WERI-Rb-1 (cell line): Measurements from ENCODE around the gene TNS1.

Experiments used
- DNase-seq: peaks from one replicate; pipeline ENCODE4 v3.0.0-alpha.2; 2020
- H3K27ac ChIP-seq: fragments of 250-450 bp; sonication (Bioruptor Pico); 2 replicates; pipeline ENCODE4 v1.5.1; 2020; ENCODE audit warnings: mild to moderate bottlenecking, moderate library complexity
- H3K27me3 ChIP-seq: fragments of 250-450 bp; sonication (Bioruptor Pico); 2 replicates; pipeline ENCODE4 v1.5.1; 2021; ENCODE audit warnings: mild to moderate bottlenecking, low read depth, moderate library complexity; ENCODE audit not compliant: insufficient read depth, severe bottlenecking
- H3K36me3 ChIP-seq: fragments of 250-450 bp; sonication (Bioruptor Pico); 2 replicates; pipeline ENCODE4 v1.5.1; 2020; ENCODE audit warnings: mild to moderate bottlenecking, moderate library complexity
- H3K4me3 ChIP-seq: 2 replicates; pipeline ENCODE4 v1.5.1; 2011; ENCODE audit warnings: low read depth, mild to moderate bottlenecking, control low read depth, low read length
- H3K9me3 ChIP-seq: fragments of 250-450 bp; sonication (Bioruptor Pico); 2 replicates; pipeline ENCODE4 v1.5.1; 2021; ENCODE audit warnings: mild to moderate bottlenecking, moderate library complexity; ENCODE audit not compliant: severe bottlenecking
- CTCF ChIP-seq: IDR thresholded peaks from 2 replicates; pipeline ENCODE4 v1.5.1; 2011; ENCODE audit warnings: low read depth, mild to moderate bottlenecking, control low read depth, inconsistent platforms, low read length

The TNS1 gene

GRCh38 chr2:217792626-217793527 lies 209.9 kb downstream of the TNS1 start:
- Histone ChIP-seq H3K9me3 (no peaks in the 10 kb centered on the region), H3K27me3 (no peaks in the 10 kb centered on the region), H3K27ac (no peak overlapping the region), H3K4me3 (no peak overlapping the region), H3K36me3 (no peaks in the 10 kb centered on the region)
- no peak for DNase-seq
- TF ChIP-seq CTCF: no peak

GRCh38 chr2:217791551-217791950 lies 211.2 kb downstream of the TNS1 start:
- Histone ChIP-seq H3K9me3 (no peaks in the 10 kb centered on the region), H3K36me3 (no peaks in the 10 kb centered on the region), H3K27ac (no peak overlapping the region), H3K4me3 (no peak overlapping the region), H3K27me3 (no peaks in the 10 kb centered on the region)
- no peak for TF ChIP-seq CTCF
- no peak for DNase-seq

- no peaks in the 10 kb centered on the region for H3K27me3 ChIP-seq
- no peaks in the 10 kb centered on the region for H3K36me3 ChIP-seq
- H3K4me3 ChIP-seq: no peak overlapping the region
- H3K27ac ChIP-seq: no peak overlapping the region
- DNase-seq: no peak
- H3K9me3 ChIP-seq: no peaks in the 10 kb centered on the region
- no peak for TF ChIP-seq CTCF
Measured at GRCh38 chr2:217790681-217791392, 212.0 kb downstream of the TNS1 start.

- Histone ChIP-seq H3K9me3 (no peaks in the 10 kb centered on the region), H3K36me3 (no peaks in the 10 kb centered on the region), H3K27ac (no peak overlapping the region), H3K27me3 (no peaks in the 10 kb centered on the region), H3K4me3 (no peak overlapping the region)
- 0 out of 2 replicates have a peak, but pooled peaks have one; percentile 4 for TF ChIP-seq CTCF
- no peak for DNase-seq
Measured at GRCh38 chr2:217790195-217790594, 212.6 kb downstream of the TNS1 start.

- Histone ChIP-seq H3K27me3 (no peaks in the 10 kb centered on the region), H3K27ac (no peak overlapping the region), H3K36me3 (no peaks in the 10 kb centered on the region), H3K4me3 (no peak overlapping the region), H3K9me3 (no peaks in the 10 kb centered on the region)
- no peak for TF ChIP-seq CTCF
- DNase-seq: no peak
Measured at GRCh38 chr2:217789736-217790181, 213.0 kb downstream of the TNS1 start.
